ENCODE results near the gene PDIK1L. TPM values are rescaled to one million over a fixed set of nuclear protein-coding genes. Genes with fewer than 3 reads are reported as not detected.

Gene PDIK1L
- total and polyA plus RNA-seq, 2 of the 4 experiments (the other 2 are of a cell fraction), result 1.4 to 3.0 TPM

DNA sequence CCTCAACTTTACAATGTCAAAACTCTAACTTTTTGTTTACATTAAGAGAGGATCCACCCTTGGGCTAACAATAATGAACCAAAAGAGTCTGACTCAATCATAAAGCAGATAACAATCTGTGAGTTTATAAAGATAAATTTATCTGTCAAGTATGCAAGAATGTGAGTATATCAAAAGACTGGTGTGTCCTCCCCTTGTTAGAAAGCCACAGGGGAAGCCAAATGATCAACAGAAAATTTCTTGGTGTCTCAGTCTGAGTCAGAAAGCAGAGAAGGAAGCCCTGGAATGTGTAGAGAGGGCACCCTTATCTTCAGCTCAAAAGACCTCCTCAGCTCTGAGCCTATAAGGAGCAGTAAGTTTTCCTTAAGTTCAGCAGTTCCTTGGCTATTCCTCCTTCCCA, 13.9 kb upstream of the PDIK1L start:
- CTCF ChIA-PET, result interaction anchor here (1.2 kb wide), 1 partner anchor 47 kb away, joined by 3 read pairs; no protein-coding TSS in a partner anchor

More for the DNA sequence above, 13.9 kb upstream of the PDIK1L start:
- Histone ChIP-seq H2BK5ac (ENCODE audit: low read depth, low read length, poor library complexity, severe bottlenecking) (no peak overlapping the region), H3K23ac (ENCODE audit: low read depth, low read length) (no peak overlapping the region), H3K4me2 (ENCODE audit: low read depth, low read length) (no peak overlapping the region), H2BK20ac (ENCODE audit: low read depth, low read length) (no peak overlapping the region; the same call in 1 of the 2 replicates), H4K20me1 (ENCODE audit: insufficient read depth, low read length) (no peaks in the 10 kb centered on the region), H3K14ac (replicated peaks; ENCODE audit: low read depth, low read length) (no peak overlapping the region), H3K9ac (ENCODE audit: low read depth, low read length) (no peak overlapping the region), H3K79me1 (ENCODE audit: low read depth in 1 of 2, low read length in 2 of 2) (no peaks in the 10 kb centered on the region), H4K8ac (ENCODE audit: low read depth in 2 of 2, low read length in 2 of 2) (no peak overlapping the region), H2AK5ac (ENCODE audit: low read depth, low read length) (no peak overlapping the region), H2AK9ac (replicated peaks; ENCODE audit: low read depth, low read length, poor library complexity) (no peak overlapping the region), H3K4me3 (ENCODE audit: insufficient read depth, low read depth, low read length) (no peak overlapping the region), H3K36me3 (ENCODE audit: control insufficient read depth, insufficient read depth, low read length) (no peaks in the 10 kb centered on the region), H3K4me1 (ENCODE audit: control insufficient read depth, insufficient read depth, low read length) (peaks cover 4% of the 10 kb centered on the region; the same call in 1 of the 2 replicates), H3K18ac (ENCODE audit: low read depth, low read length) (no peak overlapping the region), H3K27ac (ENCODE audit: insufficient read depth, low read length) (no peak overlapping the region), H3K4ac (ENCODE audit: low read depth, low read length) (no peak overlapping the region), H4K5ac (ENCODE audit: low read depth, low read length) (no peak overlapping the region), H3K27me3 (ENCODE audit: control insufficient read depth, insufficient read depth, low read length) (peaks cover 20% of the 10 kb centered on the region), H3K56ac (ENCODE audit: extremely low read depth, insufficient read depth, low read length) (no peak overlapping the region), H4K91ac (ENCODE audit: insufficient read depth, low read depth, low read length) (no peak overlapping the region), H3K9me3 (ENCODE audit: control insufficient read depth, insufficient read depth, low read length) (no peaks in the 10 kb centered on the region), H3K9me1 (ENCODE audit: insufficient read depth, low read length) (peaks cover 3% of the 10 kb centered on the region; the same call in 1 of the 2 replicates), H2AFZ (replicated peaks; ENCODE audit: low read length, poor library complexity) (peak overlapping the region; percentile 2), H2BK15ac (ENCODE audit: low read depth, low read length) (no peak overlapping the region), H2BK120ac (ENCODE audit: low read depth, low read length) (no peak overlapping the region)
- POLR2A ChIA-PET (ENCODE audit: unreplicated experiment), result no interaction called here
- no peak for TF ChIP-seq RCOR1 (IDR thresholded peaks at IDR 0.05; ENCODE audit: insufficient replicate concordance, low read length)
- TF ChIP-seq ELK1 (IDR thresholded peaks at IDR 0.05; ENCODE audit: borderline replicate concordance, low read depth, low read length), result no peak
- no peak for TF ChIP-seq SMC3 (IDR thresholded peaks at IDR 0.05; ENCODE audit: low read depth, low read length)
- no peak for TF ChIP-seq CEBPB (IDR thresholded peaks at IDR 0.05; ENCODE audit: low read depth, low read length)
- no peak for TF ChIP-seq CTCF (conservative IDR thresholded peaks at IDR 0.05; ENCODE audit: low read depth, low read length)
- no peak for TF ChIP-seq USF2 (IDR thresholded peaks at IDR 0.05; ENCODE audit: low read depth, low read length)
- no peak for TF ChIP-seq CHD1 (IDR thresholded peaks at IDR 0.05; ENCODE audit: low read depth, low read length)
- no peak for TF ChIP-seq BHLHE40 (IDR thresholded peaks at IDR 0.05; ENCODE audit: low read depth, low read length)
- TF ChIP-seq POLR2A (IDR thresholded peaks at IDR 0.05; ENCODE audit: low read depth, low read length), result no peak
- TF ChIP-seq MAFK (IDR thresholded peaks at IDR 0.05; ENCODE audit: low read depth, low read length), result no peak
- no peak for TF ChIP-seq FOS (IDR thresholded peaks at IDR 0.05; ENCODE audit: low read depth, low read length)
- TF ChIP-seq RAD21 (IDR thresholded peaks at IDR 0.05; ENCODE audit: low read length), result no peak
- in situ Hi-C loops (cut with MboI; ENCODE audit: low sequenced_read_pairs) (loop anchor here (5.0 kb wide), 1 partner anchor 55 kb away; no protein-coding TSS in a partner anchor), intact Hi-C loops (cut with micrococcal nuclease) (no loop called here), dilution Hi-C loops (cut with HindIII; ENCODE audit: low sequenced_read_pairs, unreplicated experiment) (no loop called here)
- ATAC-seq (ENCODE audit: low read depth) (peak; percentile 87), DNase-seq (peak; percentile 55)
- BruUV-seq (replicated peaks), result no TSS peak

Data from IMR-90 (cell line).